Measurements from ENCODE around the gene CTNNA2. TPM values are rescaled to one million over a fixed set of nuclear protein-coding genes. Genes with fewer than 3 reads are reported as not detected.
A peak's percentile ranks its signal among the peaks of the same experiment; 100 is the strongest.

CTNNA2 gene
- total RNA-seq (2014; rRNA removed; shearing (Covaris generic)): not detected in 2 replicates

DNA sequence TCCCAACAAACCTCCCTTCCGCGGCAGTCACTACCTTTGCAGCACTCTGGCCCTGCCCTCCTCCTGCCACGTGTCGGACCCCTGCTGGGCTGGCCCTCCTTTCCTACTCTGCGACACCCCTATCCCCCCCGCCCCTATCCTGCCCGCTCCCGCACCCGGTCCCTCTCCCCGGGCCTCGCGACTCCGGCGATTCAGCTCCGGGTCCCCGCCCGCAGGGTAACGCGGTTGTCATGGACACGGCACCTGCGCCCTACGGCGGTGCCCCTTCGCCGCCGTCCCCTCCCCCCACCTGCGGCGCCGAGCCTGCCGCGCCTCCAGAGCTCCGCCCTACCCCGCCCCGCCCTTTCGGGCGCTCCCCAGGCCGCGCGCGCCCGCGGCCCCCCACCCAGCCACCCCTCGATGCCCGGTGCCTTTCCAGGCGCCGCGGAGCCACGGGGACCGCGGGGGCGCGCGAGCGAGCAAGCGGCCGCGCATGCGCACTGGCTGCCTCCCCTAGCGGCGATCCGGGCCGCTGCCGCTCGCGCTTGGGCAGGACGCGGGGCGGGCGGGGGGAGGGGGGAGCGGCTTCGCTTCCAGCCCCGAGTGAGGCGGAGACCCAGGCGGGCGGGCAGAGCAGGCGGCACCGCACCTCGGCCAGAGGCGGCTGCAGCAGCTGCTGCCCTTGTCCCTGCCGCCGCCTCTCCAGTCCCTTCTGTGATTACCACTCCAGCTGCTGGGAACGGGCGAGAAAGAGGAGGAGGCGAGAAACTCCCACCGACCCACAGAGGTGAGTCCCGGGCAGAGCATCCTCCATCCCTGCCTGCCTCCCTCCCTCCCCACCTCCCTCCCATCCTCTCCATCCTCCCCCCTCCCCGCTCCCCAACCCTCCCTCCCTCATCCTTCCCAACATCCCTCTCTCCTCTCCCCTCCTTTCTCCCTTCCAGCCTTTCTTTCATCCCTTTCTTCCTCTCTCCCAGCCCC, at the start of gene CTNNA2:
Gene CTNNA2, plus strand, starts transcription at position 610 of the 960 bp plus-strand sequence.
- DNase-seq (ENCODE audit: low read depth): peak; percentile 50

DNA sequence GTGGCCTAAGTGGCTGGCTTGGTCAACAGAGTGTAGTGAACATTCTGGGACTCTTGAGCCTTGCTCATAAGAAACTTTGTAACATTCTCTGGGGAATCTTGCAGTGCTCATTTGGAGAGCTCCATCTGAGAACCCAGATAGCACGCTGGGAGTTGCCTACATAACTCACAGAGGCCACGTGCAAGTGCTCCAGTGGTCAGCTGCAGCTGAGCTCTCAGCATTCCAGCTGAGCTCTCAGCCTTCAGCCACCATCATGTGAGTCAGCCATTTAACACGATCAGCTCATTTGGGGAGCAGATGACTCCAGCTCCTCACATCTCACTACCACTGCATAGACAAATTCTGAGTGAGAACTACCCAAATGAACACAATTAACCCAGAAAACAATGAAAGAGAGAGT, 25.5 kb upstream of the CTNNA2 start:
- no peak for DNase-seq (ENCODE audit: low read depth)

DNA sequence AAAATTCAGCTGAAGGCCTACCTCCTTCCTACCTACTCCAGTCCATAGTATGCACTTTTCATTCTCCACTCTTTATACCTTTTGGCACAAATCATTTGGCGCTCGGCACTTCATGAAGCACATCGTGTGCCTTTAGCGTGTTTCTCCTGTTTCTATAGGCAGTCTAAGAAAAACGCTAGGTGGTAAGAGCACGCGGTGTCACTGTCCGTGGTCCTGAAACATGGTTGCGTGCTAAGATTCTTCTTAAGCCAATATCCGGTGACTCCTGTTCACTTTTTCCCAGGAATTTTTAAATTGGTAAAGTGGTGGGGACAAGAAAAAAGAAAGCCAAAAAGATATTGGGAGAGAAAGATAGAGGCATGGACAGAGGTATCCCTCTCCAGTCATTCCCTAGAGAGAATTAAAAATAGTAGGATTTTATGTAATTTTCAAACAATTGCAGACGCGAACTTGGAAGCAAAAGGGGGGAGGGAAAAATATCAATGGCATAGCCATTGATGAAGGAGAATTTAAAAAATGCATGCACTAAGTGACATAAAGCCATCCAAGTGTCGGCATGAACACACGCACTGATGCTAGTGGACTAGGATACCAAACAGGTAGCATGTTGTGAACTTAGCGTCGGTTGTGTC, 1.4 kb upstream of the CTNNA2 start:
- peak; percentile 13 for DNase-seq (ENCODE audit: low read depth)

DNA sequence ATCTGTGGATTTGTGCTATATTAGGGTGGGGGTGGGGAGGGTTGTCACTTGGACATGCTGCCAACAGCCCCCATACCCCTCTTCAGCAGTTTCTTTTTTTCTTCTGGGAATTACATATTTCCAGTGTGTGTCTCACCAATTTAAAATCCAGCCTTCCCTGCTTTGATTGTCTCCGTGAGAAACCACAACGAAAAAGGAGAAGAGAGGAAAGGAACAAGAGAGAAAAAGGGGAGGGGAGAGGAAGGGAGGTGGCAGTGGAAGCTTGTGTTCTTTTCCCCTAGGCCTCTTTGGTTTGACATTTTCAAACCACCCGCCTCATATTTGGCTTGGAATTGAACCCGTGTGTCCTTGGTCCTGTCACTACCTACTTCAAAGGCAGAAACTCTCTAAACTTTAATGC, 860 bp downstream of the CTNNA2 start:
- DNase-seq (ENCODE audit: low read depth): no peak

DNA sequence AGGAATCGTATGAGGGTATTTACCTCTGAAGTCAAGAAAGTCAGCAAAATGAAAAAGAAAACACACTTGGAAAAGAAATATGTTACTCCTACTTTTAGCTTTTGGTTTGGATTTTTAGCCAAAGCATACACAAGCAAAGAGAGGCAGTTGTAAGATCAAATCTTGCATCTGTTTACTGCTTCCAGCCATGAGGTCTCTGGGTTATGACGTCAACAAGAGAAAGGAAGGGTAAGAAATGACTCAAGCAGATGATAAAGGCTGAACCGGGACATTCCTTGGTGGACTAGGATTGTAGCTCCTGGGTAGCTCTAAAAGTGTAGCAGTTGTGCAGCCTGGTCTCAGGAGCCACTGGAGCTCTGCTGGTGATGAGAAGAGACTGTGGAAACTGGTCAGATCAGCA, 16.8 kb downstream of the CTNNA2 start:
- no peak for DNase-seq (ENCODE audit: low read depth)

DNA sequence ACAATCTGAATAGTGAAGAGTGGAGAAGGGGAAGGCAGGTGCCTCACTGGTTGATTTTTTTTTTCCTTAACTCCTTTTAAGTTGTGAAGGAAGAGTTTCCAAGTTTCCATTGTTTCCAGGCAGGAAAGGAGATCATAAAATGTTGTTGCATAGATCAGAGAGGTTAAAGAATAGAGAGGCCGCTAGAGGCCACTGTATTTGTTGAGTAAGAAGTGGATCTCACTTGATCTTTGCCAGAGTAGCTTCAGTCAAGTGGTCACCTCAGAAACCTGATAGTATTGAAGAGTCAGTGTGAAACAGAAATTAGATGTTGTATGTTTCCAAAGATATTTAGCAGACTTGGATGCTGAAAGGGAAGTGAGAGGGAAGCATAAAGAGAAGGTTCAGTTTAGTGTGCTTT, 17.6 kb downstream of the CTNNA2 start:
- no peak for DNase-seq (ENCODE audit: low read depth)

DNA sequence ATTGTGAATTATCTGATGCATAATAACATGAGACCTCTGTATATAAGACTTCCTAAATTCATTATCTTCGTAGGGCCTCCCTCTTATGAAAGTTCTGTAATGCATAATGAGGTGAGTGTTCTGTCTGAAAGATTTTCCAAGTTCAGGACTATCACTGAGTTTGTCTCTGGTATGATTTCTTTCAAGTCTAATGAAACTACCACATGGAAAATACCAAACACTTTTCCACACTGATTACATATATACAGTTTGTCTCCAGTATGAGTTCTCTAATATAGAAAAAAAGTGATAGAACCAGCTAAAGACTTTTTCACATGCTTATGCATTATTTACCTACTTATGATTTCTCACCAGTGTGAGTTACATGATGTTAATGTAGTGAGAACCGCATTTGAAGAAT, 34.7 kb downstream of the CTNNA2 start:
- DNase-seq (ENCODE audit: low read depth): no peak

DNA sequence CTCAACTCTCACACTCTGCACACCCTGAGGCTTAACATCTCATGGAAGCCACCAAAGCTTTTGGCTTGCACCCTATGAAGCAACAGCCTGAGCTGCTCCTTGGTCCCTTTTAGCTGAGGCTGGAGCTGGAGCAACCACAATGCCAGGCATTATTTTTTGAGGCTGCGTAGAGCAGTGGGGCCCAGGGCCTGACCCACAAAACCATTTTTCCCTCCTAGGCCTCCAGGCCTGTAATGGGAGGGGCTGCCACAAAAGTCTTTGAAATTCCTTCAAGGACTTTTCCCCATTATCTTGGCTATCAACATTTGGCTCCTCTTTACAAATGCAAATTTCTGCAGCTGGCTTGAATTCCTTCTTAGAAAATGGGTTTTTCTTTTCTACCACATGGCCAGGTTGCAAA, 39.8 kb downstream of the CTNNA2 start:
- DNase-seq (ENCODE audit: low read depth): no peak

DNA sequence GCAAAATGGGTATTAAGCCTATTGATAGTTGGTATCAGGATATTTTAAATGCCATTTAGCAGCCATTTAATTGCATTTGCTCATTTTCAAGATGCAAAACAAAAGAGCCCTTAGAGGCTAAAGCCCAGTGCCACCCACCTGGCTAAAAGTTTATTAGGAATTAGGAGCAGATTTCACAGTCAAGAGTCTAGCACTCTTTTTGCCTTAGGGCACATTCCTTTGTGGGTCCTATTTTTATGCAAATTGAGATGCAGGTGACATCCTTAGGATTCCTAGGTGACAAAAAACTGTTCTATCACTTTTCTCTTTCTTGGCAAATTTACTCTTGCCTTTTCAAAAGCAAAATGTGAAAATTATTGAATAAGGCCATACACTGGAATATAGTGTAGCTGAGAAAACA, 42.0 kb downstream of the CTNNA2 start:
- DNase-seq (ENCODE audit: low read depth): no peak

DNA sequence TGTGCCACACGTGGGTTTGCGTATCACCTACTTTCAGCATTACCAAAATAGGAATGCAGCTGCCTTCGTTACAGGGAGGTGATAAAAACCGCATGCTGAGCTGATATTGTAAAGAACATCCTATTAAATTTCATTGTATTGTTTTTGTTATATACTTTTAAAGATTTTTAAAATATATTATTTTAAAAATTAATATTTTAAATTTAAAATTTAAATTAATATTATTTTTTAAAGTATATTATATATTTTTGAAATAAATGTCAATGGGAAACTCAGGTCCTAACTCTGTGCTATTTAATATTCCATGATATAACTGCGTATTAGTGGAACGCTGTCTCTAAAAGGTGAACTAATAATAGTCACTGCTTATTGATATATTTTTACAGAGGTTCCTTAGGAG, 51.2 kb downstream of the CTNNA2 start:
- no peak for DNase-seq (ENCODE audit: low read depth)

DNA sequence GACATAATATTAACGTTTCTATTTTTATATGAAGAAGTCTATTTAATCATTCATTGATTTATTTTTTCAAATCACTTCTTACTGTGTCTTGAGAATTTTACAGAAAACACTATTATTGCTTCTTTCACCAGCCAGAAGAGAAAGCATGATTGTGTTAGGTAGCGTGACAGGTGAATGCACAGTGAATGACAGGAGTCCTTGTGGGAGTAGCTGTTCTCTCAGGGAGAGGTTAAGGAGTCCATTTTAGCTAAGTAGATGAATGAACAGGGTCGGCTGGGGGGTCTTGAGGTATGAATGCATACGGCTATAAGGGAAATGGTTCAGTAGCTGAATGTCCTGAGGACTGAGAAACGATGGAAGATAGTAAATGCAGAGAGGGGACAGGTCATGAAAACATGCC, 56.2 kb downstream of the CTNNA2 start:
- no peak for DNase-seq (ENCODE audit: low read depth)

DNA sequence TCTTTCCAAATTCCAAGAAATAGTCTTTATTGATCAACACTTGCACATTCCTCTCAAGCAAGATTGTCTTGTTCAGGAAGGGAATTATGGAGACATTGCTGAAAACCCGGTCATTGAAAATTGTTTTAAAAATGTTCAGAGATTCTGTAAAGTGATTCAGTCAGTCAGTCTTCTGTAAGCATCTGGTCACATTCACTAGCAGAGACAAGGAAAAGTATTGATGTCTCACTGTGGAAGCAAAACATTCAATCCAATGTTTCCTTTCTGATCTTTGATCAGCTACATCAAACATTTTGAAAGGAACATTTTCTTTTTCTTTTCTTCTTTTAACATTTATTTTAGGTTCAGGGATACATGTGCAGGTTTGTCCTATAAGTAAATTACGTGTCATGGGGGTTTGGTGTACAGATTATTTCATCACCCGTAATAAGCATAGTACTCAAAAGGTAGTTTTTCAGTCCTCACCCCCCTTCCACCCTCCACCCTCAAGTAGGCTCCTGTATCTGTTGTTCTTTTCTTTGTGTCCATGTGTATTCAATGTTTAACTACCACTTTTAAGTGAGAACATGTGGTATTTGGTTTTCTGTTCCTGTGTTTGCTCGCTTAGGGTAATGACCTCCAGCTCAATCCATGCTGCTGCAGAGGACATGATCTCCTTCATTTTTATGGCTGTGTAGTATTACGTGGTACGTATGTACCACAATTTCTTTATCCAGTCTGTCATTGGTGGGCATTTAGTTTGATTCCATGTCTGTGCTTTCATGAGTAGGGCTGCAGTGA, 61.2 kb downstream of the CTNNA2 start:
- no peak for DNase-seq (ENCODE audit: low read depth)

DNA sequence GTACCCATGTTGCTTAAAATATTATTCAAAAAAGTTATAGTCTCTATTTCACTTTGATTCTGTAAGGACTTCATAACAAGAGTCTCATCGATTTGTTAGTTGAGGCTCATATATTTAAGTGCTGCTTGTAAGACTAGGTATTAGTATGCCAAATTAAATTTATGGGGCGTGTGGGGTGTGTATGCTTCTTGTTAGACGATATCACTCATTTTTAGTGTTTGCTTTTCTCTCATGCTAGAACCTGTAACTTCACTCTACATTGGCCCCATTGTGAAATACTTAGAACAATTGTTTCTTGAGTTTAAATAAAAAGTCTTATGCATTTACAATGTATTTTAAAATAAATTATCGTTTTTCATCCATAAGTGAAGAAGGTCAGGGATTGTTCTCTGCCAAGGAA, 63.6 kb downstream of the CTNNA2 start:
- DNase-seq (ENCODE audit: low read depth): no peak

DNA sequence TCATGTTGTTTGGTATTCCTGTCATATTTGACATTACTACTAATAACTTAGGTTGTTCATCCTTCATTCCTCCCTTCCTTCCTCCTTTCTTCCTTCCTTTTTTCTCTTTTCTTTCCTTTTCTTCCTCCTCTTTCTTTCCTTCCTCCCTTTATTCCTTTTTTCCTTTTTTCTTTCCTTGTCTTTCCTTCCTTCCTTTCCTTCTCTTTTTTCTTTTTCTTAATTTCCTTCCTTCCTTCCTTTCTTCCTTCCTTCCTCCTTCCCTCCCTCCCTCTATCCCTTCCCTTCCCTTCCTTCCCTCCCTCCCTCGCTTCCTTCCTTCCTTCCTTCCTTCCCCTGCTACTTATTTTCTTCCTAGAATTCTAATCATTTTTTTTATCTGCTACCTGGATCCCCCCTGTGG, 66.1 kb downstream of the CTNNA2 start:
- DNase-seq (ENCODE audit: low read depth): no peak

DNA sequence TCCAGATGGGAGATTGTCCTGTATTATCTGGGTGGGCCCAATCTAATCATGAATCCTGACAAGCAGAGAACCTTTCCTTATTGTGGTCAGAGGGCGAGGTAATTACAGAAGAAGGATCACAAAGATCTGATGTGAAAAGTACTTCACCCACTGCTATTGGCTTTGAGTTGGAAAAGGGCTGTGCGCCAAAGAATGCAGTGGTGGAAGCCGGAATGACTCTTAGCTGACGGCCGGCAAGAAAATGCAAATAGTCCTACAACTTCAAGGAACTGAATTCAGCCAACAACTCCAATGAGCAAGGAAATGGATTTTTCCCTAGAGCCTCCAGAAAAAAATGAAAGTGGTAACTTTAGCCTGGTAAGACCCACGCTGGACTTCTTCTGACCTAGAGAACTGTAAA, 67.3 kb downstream of the CTNNA2 start:
- no peak for DNase-seq (ENCODE audit: low read depth)

DNA sequence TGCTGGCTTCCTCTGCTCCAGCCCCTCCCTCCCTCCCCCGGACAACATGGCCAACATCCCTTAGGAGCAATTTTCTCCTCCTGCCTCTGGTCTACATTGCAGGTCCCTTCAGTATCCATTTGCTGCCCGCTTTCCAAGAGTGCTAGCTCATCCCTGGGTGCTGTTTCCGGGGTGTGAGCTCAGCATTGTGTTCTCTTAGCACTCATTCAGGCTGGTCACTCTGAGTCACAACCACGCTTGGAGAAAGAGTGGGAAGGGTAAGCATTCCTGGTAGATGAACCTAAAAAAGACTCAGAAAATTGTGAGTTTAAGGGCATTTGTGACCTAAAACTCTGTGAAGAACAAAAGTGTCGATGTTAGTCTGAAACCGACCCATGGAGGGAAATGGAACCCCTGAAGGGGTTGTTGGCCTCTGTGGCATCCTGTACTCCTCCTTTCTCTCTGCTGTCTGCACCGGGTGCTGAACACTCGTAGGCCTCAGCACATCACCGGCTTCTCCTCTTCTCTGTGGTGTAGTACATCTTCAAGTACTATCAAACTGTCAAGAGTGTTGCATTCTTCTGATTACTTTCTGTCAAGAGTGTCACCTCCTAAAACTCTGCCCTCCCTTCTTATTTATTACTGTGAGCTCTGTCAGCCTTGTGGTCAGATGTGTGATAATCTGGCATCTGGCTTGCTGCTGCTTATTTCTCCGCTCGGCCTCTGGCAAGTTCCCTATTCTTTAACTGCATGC, 73.0 kb downstream of the CTNNA2 start:
- DNase-seq (ENCODE audit: low read depth): no peak

DNA sequence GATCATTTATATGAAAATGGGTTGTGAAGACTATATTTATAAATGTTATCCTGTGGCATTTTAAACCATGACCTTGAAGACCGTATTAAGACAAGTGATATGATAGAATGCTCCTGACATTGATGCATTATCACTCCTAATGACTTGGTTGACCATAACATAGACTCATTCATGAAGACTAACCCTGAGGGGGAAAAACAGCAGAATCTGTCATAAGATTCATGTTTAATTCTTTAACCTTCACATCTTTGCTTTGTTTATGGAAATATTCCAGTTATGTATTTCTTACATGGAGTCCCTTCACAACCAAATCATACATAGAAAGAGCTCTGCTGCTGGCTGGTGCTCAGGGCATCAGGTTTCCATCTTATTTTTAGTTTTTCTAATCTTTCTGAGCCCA, 78.4 kb downstream of the CTNNA2 start:
- no peak for DNase-seq (ENCODE audit: low read depth)

DNA sequence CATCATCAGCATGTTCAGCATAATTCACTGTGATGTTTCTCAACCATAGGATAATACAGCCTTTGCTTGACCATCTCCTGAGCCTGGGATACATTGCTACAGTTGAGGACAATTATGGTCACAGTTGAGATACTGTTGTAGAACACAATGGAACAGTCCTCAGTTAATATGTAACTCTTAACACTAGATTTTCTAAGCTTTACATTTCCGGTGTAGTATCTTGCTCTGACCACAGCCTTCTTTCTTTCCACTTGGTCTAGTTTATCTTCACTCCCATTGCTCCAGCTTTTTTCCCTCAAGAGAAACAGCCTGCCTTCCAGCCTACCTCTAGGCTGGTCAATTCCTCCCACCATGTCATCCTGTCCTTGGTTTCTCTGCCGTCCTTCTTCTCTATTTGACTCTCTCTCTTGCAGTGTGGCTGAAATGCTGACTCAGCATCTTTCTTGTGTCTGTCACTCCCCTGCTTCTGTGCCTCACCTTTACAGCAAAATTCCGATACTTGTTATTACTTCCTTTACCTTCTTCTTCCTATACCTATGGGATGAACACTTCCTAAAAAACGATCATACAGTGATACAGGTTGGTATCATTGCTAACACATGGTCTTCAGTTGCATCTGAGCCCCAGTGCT, 80.5 kb downstream of the CTNNA2 start:
- no peak for DNase-seq (ENCODE audit: low read depth)

DNA sequence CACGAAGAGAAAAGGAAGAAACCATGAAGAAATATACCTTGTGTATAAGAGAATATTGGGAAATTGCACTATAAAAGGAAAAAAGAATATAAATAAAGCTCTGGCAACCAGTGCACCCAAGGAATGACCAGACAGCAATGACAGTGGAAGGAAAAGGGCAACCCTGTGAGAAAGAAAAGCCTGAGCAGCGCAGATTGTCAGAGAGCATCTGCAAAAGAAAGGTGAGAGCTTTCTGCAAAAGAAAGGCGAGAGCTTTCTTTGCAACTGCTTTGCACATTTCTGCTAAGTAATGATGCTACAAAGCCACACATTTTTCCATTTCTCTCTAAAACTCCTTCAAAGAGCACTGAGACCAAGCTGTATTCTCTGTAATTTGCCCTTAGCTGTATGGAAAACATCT, 83.6 kb downstream of the CTNNA2 start:
- no peak for DNase-seq (ENCODE audit: low read depth)

DNA sequence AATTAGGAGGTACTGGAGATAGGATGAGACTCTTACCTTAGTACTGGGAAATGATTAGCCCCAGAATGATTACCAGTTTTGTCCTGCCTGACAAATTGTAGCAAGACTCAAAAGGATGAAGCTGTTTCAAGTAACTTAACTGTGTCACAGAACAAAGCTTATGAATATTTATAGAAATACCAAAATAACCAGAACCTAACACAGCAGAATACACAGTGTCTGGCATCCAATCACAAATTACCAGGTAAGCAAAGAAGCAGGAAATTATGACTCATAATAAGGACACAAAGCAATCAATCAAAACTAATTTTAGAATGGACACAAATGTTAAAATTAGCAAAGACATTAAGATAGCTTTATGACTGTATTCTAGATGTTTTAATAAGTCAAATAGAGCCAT, 91.9 kb downstream of the CTNNA2 start:
- no peak for DNase-seq (ENCODE audit: low read depth)

DNA sequence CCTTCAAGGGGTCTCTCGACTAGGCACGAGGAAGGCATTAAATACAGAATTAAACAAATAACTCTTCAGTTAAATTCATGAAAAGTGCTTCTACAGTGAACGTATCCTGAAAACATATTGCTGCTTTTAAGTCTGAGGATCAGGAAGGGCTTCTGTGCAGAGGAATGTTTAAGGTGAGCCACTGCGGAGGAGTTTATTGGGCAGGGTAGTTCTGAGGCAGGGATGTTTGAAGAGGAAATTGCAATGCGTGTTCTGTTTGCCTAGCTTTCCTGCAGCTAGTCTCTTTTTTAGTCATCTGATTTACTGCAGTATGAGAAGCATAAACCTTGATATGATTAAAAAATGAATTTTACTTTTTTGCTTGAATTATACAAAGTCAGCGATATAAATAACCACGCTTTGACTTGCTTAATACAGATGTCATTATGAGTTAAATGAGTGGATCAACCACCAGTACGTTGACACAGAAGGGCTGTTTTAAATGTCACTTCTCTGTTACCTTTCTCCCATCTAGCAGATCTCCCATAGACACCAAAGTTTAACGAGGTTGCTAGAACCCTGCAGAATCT, 98.7 kb downstream of the CTNNA2 start:
- DNase-seq (ENCODE audit: low read depth): no peak

Measured in Daoy (cell line).